Measurements from ENCODE around the gene NRP1. TPM values are rescaled to one million over a fixed set of nuclear protein-coding genes. Genes with fewer than 3 reads are reported as not detected.

Gene NRP1
- total RNA-seq, 2 experiments from 2014 or later, result 0.06 TPM; not detected in 1

DNA sequence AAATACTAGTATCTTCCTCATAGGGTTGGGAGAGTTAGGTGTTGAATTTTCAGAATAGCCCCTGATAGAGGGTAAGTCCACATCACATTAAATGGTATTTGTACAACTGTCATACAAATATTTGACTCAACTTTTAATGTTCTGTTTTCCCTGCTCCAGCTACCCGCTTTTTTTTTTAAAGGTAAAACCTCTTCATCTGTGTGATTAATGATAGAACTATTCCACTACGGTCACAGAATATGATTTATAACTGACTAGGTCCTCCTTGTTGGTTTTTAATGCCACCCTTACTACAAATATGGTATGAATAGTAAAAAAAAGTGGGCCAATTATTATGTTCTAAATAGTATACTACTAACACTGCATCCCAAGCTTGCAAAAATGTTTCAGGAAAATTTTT is 15.6 kb upstream of the NRP1 start:
- H3K4me1 ChIP-seq (ENCODE audit: insufficient read depth, low read length), result no peaks in the 10 kb centered on the region
- Mint-ChIP-seq H3K9me3 (no peaks in the 10 kb centered on the region), H3K36me3 (ENCODE audit: low read depth) (no peaks in the 10 kb centered on the region), H3K27me3 (peaks cover 31% of the 10 kb centered on the region), H3K4me3 (no peak overlapping the region), H3K4me1 (ENCODE audit: low read depth) (no peaks in the 10 kb centered on the region), H3K27ac (no peak overlapping the region)
- ChIA-PET CTCF (no interaction called here), POLR2A (no interaction called here)
- H3K36me3 ChIP-seq (ENCODE audit: insufficient read depth, low read length), result no peaks in the 10 kb centered on the region
- H3K27me3 ChIP-seq (ENCODE audit: control insufficient read depth in 1 of 2, insufficient read depth in 2 of 2, low read length in 2 of 2), result no peaks in the 10 kb centered on the region
- TF ChIP-seq, protein P1, sequence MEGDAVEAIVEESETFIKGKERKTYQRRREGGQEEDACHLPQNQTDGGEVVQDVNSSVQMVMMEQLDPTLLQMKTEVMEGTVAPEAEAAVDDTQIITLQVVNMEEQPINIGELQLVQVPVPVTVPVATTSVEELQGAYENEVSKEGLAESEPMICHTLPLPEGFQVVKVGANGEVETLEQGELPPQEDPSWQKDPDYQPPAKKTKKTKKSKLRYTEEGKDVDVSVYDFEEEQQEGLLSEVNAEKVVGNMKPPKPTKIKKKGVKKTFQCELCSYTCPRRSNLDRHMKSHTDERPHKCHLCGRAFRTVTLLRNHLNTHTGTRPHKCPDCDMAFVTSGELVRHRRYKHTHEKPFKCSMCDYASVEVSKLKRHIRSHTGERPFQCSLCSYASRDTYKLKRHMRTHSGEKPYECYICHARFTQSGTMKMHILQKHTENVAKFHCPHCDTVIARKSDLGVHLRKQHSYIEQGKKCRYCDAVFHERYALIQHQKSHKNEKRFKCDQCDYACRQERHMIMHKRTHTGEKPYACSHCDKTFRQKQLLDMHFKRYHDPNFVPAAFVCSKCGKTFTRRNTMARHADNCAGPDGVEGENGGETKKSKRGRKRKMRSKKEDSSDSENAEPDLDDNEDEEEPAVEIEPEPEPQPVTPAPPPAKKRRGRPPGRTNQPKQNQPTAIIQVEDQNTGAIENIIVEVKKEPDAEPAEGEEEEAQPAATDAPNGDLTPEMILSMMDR (IDR thresholded peaks at IDR 0.05), result no peak
- no peak for DNase-seq
- no peaks in the 10 kb centered on the region for H3K9me3 ChIP-seq (ENCODE audit: control insufficient read depth in 1 of 2, insufficient read depth in 1 of 2, low read length in 2 of 2)
- no peak overlapping the region for H3K4me3 ChIP-seq (ENCODE audit: low read length)
- no peak overlapping the region for H3K27ac ChIP-seq (ENCODE audit: low read depth in 1 of 2, low read length in 2 of 2)
- intact Hi-C loops (cut with DNase I, micrococcal nuclease), result no loop called here
- no peak for ATAC-seq (ENCODE audit: poor library complexity)

DNA sequence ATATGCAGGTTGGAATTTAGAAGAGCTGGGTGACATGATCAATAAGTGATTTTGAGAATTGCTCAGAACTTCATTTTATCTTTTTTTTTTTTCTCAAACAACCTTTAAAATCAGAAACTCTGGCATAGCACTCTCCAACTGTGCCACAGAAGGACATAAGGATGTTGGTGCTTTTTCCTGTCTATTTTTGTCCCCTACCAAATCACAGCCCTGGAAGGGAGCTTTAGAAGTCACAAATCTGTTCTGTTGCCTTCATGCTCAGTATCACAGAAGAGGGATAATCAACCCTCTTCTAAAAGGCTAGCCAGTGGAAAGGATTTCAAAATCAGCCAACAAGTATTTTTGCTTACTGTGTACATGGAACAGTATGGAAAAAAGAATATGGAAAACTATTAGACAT is 14.8 kb upstream of the NRP1 start:
- ChIA-PET CTCF (no interaction called here), POLR2A (no interaction called here)
- ATAC-seq (ENCODE audit: poor library complexity) (no peak), DNase-seq (no peak)
- Histone ChIP-seq H3K27me3 (ENCODE audit: control insufficient read depth in 1 of 2, insufficient read depth in 2 of 2, low read length in 2 of 2) (peaks cover 0 to 5% of the 10 kb centered on the region in 2 experiments), H3K27ac (ENCODE audit: low read depth in 1 of 2, low read length in 2 of 2) (no peak overlapping the region), H3K9me3 (ENCODE audit: control insufficient read depth in 1 of 2, insufficient read depth in 1 of 2, low read length in 2 of 2) (no peaks in the 10 kb centered on the region), H3K36me3 (ENCODE audit: insufficient read depth, low read length) (no peaks in the 10 kb centered on the region), H3K4me3 (ENCODE audit: low read length) (no peak overlapping the region), H3K4me1 (ENCODE audit: insufficient read depth, low read length) (no peaks in the 10 kb centered on the region)
- H3K9me3 Mint-ChIP-seq, result peaks cover 4% of the 10 kb centered on the region
- H3K27ac Mint-ChIP-seq, result no peak overlapping the region
- peaks cover 38% of the 10 kb centered on the region for H3K27me3 Mint-ChIP-seq
- TF ChIP-seq, protein P1 (IDR thresholded peaks at IDR 0.05), result no peak
- H3K4me1 Mint-ChIP-seq (ENCODE audit: low read depth), result no peaks in the 10 kb centered on the region
- no peak overlapping the region for H3K4me3 Mint-ChIP-seq
- intact Hi-C loops (cut with DNase I, micrococcal nuclease), result no loop called here
- H3K36me3 Mint-ChIP-seq (ENCODE audit: low read depth), result no peaks in the 10 kb centered on the region

DNA sequence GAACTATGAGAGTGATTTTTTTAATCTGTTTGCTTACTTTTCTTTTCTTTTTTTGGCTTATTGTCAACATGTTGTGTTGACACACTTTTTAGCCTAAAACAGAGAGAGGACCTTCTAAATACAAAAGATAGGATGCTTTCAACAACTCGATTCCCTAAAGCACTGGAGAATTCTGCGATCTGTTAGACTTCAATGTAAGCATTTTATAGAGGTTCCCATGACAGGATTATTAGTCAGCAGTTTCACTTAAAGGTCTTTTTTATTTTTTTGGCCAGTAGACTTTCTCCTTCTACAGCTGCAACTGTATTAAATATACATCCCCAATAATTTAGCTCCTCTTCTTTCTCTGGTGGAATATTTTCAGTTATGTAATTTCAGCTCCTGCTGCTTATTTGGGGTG is 12.7 kb upstream of the NRP1 start:
- ChIA-PET POLR2A (no interaction called here), CTCF (no interaction called here)
- DNase-seq (no peak), ATAC-seq (ENCODE audit: poor library complexity) (no peak)
- no peaks in the 10 kb centered on the region for H3K4me1 Mint-ChIP-seq (ENCODE audit: low read depth)
- no peak overlapping the region for H3K4me3 Mint-ChIP-seq
- intact Hi-C loops (cut with DNase I, micrococcal nuclease), result no loop called here
- no peak overlapping the region for H3K27ac Mint-ChIP-seq
- peaks cover 44% of the 10 kb centered on the region for H3K27me3 Mint-ChIP-seq
- H3K9me3 Mint-ChIP-seq, result peaks cover 4% of the 10 kb centered on the region
- no peak overlapping the region for H3K4me3 ChIP-seq (ENCODE audit: low read length)
- no peaks in the 10 kb centered on the region for H3K36me3 Mint-ChIP-seq (ENCODE audit: low read depth)
- TF ChIP-seq, protein P1 (IDR thresholded peaks at IDR 0.05), result no peak
- H3K9me3 ChIP-seq (ENCODE audit: control insufficient read depth in 1 of 2, insufficient read depth in 1 of 2, low read length in 2 of 2), result no peaks in the 10 kb centered on the region
- no peaks in the 10 kb centered on the region for H3K36me3 ChIP-seq (ENCODE audit: insufficient read depth, low read length)
- H3K4me1 ChIP-seq (ENCODE audit: insufficient read depth, low read length), result no peaks in the 10 kb centered on the region
- no peak overlapping the region for H3K27ac ChIP-seq (ENCODE audit: low read depth in 1 of 2, low read length in 2 of 2)
- peaks cover 0 to 5% of the 10 kb centered on the region in 2 experiments for H3K27me3 ChIP-seq (ENCODE audit: control insufficient read depth in 1 of 2, insufficient read depth in 2 of 2, low read length in 2 of 2)
